ENCODE results near the gene TBXAS1.

DNA sequence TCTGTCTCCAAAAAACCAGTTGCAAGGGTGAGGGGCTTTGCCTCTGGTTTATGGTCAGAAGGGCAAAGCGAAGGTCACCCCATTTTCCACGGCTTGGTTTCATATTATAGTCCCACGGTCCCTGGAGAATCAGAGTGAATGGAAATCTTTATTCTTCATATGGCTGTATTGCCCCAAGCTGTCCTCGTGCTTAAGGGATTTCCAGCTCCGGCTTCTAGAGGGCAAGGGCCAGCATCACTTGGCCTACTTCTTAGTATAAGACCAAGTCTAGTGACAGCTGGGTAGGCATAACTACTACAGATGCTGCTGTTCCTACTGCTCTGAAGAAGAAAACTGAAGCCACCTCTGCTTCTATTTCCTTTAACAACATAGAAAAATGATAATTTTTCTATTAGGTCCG is 170.5 kb downstream of the TBXAS1 start:
- TF ChIP-seq, protein P1, sequence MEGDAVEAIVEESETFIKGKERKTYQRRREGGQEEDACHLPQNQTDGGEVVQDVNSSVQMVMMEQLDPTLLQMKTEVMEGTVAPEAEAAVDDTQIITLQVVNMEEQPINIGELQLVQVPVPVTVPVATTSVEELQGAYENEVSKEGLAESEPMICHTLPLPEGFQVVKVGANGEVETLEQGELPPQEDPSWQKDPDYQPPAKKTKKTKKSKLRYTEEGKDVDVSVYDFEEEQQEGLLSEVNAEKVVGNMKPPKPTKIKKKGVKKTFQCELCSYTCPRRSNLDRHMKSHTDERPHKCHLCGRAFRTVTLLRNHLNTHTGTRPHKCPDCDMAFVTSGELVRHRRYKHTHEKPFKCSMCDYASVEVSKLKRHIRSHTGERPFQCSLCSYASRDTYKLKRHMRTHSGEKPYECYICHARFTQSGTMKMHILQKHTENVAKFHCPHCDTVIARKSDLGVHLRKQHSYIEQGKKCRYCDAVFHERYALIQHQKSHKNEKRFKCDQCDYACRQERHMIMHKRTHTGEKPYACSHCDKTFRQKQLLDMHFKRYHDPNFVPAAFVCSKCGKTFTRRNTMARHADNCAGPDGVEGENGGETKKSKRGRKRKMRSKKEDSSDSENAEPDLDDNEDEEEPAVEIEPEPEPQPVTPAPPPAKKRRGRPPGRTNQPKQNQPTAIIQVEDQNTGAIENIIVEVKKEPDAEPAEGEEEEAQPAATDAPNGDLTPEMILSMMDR (IDR thresholded peaks at IDR 0.05), result no peak
- no peak for TF ChIP-seq POLR2A (IDR thresholded peaks at IDR 0.05)
